GM21723 (cell line): ENCODE results near the gene EGFR.

Experiments
- ATAC-seq: cut with Tn5 transposase; IDR thresholded peaks from one replicate; pipeline ENCODE4 v1.9.1; 2021; ENCODE audit warnings: mild to moderate bottlenecking, moderate library complexity; ENCODE audit not compliant: unreplicated experiment

Gene EGFR

GRCh38 chr7:55099821-55100543 is 81.2 kb downstream of the EGFR start:
- ATAC-seq: no peak

GRCh38 chr7:55100544-55101327 is 81.9 kb downstream of the EGFR start:
- ATAC-seq: no peak

DNA sequence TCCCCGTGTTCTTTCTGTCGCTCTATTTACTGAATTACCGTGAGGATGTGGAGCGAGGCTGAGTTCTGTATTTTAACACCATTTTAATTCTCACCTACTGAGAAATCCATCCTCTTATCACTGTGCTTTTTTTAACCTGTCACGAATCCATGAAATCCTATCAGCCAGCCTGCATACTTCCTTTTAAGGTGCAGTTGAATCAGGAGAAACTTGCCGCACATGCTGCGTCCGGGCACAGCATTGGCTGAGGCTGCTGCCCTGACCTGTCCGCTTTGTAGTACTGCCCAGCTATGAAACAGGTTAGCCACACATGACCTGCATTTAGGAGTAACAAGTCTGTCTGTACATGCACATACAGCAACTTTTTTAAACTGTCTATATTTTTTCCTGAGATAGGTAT is 82.5 kb downstream of the EGFR start:
- ATAC-seq: no peak

DNA sequence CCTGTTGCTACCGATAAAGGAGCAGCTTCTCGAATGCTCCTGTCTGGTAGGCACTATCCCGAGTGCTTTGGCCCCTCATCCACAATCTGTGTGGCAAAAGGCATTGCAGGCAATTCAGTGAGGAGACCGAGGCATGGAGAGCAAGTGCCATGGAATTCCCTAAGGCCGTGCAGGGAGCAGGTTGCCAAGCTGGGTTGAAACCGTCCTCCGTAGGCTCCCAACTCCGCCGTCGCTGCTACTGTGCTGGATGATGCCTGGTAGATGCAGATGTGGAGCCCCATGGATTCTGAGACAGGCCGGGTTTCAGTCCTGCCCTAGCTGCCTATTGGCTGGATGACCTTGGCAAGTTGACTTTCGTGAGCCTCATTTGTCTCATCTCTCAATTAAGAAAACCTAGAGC is 85.3 kb downstream of the EGFR start:
- no peak for ATAC-seq

GRCh38 chr7:55104712-55105433 is 86.1 kb downstream of the EGFR start:
- no peak for ATAC-seq

DNA sequence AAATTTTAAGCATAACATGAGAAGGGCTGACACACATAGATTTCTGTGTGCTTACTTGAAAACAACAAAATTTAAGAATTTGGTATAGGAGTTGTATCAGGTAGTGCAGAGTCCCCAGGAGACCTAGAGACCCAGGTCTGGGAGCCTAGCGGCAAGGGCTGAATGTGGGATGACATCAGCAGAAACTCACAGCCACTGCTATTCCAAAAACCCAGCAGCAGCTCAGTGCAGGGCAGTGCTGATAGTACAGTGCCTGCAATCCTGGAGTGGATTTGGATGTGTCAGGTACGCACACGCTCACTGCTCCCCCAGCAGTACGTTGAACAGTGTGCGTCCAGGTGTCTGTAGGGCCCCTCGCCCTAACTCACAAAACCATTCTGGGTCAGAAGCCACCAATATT is 87.1 kb downstream of the EGFR start:
- ATAC-seq: no peak

GRCh38 chr7:55107946-55108345 is 89.1 kb downstream of the EGFR start:
- ATAC-seq: no peak

GRCh38 chr7:55108401-55108800 is 89.6 kb downstream of the EGFR start:
- ATAC-seq: no peak

DNA sequence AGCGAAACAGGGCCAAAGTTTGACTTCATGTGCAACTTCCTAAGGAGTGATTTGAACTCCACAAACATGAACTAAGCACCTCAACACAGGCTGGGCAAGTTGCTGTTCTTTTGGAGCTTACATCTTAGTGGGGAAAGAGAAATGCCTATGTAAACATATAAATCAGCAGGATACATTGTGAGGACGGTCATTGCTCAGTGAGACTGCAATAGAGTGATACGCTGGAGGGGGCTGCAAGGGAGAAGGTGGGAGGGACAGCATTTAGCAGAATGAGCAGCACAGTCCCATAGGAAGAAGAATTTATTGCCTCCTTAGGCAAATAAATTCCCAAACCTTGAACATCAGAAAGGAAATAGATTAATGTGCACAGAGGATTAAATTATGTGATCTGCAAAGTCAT is 90.0 kb downstream of the EGFR start:
- no peak for ATAC-seq

DNA sequence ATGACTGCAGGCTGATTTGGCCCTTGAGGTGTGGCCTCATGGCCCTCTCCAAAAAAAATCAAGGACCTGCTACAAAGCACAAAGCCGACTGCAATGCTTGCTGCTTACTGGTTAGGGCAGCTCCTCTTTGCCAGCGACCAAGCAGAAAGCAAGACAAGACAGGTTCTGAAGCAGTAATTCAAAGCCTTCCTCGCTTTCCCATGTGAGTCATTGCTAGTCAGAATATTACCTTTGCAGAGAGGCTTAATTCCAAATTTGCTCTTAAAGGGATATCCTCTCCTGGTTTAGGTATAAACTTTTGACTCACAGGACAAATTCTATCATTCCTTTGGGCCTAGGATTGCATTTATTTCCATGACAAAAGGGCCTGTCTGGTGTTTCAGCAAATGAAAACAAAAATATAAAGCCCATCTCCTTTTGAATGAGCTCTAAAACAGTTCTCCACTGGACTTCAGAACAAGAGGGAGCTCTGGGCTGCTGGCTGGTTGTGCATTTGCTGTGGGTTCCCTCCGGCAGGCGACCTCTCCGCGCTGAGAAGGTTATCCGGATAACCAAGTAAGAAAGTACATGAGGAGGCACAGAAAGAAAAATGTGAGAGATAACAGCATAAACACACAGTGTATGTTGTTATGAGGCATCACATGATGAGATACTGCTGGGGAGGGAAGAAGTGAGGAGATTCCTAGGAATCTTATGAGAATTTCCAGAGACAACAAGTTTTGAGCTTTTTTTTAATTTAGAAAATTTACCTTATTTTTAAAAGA is 90.8 kb downstream of the EGFR start:
- ATAC-seq: no peak

DNA sequence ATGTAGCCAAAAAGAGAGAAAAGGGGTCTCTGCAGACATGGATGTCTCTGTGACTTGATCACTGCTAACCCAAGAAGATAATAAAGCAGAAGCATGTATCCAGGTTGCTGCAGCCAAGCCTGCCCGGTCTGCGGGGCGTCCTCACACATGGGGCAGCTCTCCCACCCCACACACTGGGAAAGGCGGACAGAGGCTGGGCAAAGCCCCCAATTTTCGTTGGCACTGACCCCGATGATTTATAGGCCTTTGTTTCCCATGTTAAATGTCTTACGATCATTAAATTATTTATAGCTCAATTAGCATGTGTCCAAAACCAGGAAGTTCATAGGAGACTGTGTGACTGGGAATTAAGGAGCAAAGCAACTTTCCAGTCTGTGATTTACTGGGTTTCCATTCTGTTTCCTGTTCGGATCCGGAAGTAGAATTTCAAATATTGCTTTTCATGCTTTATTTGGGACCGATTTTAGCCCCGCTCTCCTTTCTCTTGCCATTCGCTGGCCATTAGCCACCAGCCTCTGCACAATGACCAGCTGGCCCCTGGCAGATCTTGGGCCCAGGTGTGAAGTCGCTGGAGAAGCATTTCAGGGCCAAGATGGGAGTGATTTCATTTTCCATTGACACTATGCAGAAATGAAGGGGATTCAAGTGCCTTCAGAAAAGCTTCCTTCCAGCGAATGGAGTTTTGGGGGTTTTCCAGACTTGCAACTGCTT is 91.6 kb downstream of the EGFR start:
- ATAC-seq: no peak

DNA sequence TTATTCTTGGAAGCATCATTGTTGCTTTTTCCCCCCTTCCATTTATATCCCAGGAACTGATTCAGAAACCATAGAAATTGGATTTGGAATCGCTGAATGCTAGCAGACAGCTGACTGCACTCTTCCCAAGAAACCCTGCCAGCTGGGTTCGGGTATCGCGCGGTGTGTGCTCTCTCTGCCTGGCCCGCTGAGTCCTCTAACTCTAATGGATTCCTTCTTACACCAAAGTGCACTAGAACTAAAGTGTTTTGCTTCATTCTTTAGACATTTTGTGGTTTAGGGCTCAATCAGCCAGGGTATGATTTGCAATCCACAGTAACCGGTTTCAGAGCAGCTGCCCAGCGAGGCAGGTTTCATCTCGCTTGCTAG is 92.2 kb downstream of the EGFR start:
- no peak for ATAC-seq

GRCh38 chr7:55112056-55112455 is 93.2 kb downstream of the EGFR start:
- no peak for ATAC-seq

DNA sequence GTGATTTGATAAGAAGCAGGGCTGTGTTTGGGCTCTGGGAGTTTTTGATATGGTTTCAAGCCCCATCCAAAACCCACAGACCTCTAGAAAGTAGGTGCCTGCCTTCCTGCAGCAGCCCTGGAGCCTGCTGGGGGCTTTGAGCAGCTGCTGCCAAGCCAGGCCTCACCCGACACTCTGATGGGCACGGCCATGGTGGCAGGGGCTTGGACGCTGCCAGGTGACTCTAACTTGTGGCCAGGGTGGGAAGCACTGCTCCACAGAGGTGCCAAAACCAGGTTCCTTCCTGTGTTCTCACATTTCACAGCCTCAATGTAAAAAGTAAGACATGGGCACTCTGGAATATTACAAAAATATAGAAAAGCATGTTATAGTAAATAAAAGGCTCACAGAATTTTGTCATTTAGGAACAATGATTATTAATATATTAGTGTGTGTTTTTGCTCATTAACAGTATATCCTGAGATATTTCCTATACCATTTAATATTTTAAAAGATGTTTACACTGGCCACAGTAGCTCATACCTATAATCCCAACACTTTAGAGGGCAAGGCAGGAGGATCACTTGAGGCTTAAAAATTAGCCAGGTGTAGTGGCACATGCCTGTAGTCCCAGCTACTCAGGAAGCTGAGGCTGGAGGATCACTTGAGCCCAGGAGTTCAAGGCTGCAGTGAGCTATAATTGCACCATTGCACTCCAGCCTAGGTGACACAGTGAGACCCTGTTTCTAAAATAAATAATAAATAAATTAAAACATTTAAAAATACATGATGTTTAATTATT is 95.1 kb downstream of the EGFR start:
- ATAC-seq: no peak

DNA sequence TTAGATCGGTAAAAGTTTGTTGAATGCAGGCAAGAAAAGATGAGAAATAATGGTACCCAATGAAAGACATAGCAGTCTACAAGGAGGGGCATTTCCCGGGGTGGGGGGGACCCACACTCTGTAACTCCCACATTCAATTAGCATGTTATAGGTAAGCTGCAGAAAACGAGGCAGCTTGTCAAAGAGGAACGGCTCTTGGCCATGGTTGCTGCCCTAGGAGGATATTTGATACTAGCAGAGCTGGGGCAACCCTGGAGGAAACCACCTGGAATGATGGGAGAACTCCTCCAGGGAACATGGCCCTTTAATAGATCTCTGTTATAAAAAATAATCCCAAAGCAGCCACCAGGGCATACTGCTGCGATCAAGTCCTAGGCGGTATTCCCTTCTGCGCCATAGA is 98.5 kb downstream of the EGFR start:
- ATAC-seq: no peak

GRCh38 chr7:55118426-55118825 is 99.6 kb downstream of the EGFR start:
- no peak for ATAC-seq

GRCh38 chr7:55119571-55119970 is 100.8 kb downstream of the EGFR start:
- ATAC-seq: no peak

DNA sequence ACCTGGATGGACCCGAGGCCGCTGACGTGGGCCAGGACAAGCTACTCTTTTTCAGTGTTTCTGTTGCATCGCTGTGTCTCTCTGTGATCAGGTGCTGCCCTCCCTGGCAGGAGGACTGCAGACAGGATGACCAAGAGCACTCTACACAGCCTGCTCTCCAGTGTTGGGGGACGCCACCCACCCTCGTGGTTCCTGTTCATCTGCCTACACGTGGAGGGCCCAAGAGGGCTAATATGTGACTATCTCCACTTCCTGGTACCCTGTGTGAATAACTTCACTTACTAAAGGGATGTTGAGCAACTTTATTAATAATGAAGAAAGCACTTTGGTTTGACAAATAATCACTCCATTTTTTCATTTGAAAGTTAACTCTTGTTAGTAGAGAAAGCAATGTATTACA is 101.3 kb downstream of the EGFR start:
- ATAC-seq: no peak

GRCh38 chr7:55120501-55121198 is 101.8 kb downstream of the EGFR start:
- ATAC-seq: no peak
